ENCODE measurements around the gene RPS18. TPM values are rescaled to one million over a fixed set of nuclear protein-coding genes. Genes with fewer than 3 reads are reported as not detected.

Gene RPS18
- 12,112 and 13,423 TPM in 2 replicates for polyA plus RNA-seq (2012; rRNA removed)
- polyA plus RNA-seq (2012; cell fraction: cytosol; rRNA removed), result 12,756 and 13,510 TPM in 2 replicates
- polyA plus RNA-seq (2012; cell fraction: nucleus; rRNA removed), result 3,736 and 4,039 TPM in 2 replicates

GRCh38 chr6:33271468-33272274, at the start of gene RPS18, which contains the start of gene VPS52:
Gene RPS18, plus strand, starts transcription at chr6:33272075. Its CDS starts 45 bp downstream, at chr6:33272120.
Gene VPS52, minus strand, starts transcription at chr6:33271876. Its CDS starts 201 bp downstream, at chr6:33271675.
- ChIA-PET POLR2A (interaction anchor here (0.9 to 2.2 kb wide), 15 partner anchors 9 to 300 kb away, joined by 3 to 19 read pairs (median 4); partner anchors contain the start of genes CUTA, PFDN6, RGL2 and RING1), CTCF (interaction anchor here (1.0 to 3.5 kb wide), 7 partner anchors 8 to 284 kb away, joined by 3 to 18 read pairs (median 4); partner anchors contain the start of genes RGL2 and ZBTB22)
- peak; percentile 89 for DNase-seq
- peak within 1 kb of the TSS; percentile 86 for H2AFZ ChIP-seq (ENCODE audit: low read depth)
- peak within 1 kb of the TSS; percentile 76 to 91 for H3K4me3 ChIP-seq (ENCODE audit: low read depth in 2 of 2, low read length in 1 of 2)
- H3K36me3 ChIP-seq (replicated peaks in 1 of 2; ENCODE audit: control insufficient read depth in 1 of 2, insufficient read depth in 2 of 2, low read length in 1 of 2), result peaks cover 65 to 66% of the 10 kb centered on the region in 2 experiments
- peak within 1 kb of the TSS; percentile 94 for H3K4me2 ChIP-seq
- peak within 1 kb of the TSS; percentile 88 to 99 for H3K27ac ChIP-seq (ENCODE audit: low read depth in 2 of 2, low read length in 1 of 2)
- peaks cover 64% of the 10 kb centered on the region for H3K79me2 ChIP-seq (ENCODE audit: insufficient read depth)
- H3K4me1 ChIP-seq (ENCODE audit: control insufficient read depth in 1 of 2, insufficient read depth in 2 of 2, low read depth in 1 of 2, low read length in 1 of 2), result peaks cover 30 to 39% of the 10 kb centered on the region in 2 experiments; a peak in 3 of 4 replicates
- WGBS (ENCODE audit: low lambda C conversion rate), result under 1% methylated on average over 36 of the region's 48 CpGs
- H3F3A ChIP-seq (replicated peaks; ENCODE audit: insufficient read depth), result peaks cover 45% of the 10 kb centered on the region
- peaks cover 43% of the 10 kb centered on the region for H4K20me1 ChIP-seq (ENCODE audit: insufficient read depth)
- no peaks in the 10 kb centered on the region for H3K27me3 ChIP-seq (ENCODE audit: insufficient read depth)
- H3K9me2 ChIP-seq, result no peaks in the 10 kb centered on the region
- H3K9me3 ChIP-seq, result no peaks in the 10 kb centered on the region
- peak within 1 kb of the TSS; percentile 95 for H3K9ac ChIP-seq
- TF ChIP-seq FOSL2 (IDR thresholded peaks at IDR 0.05; ENCODE audit: borderline replicate concordance, low read depth) (no peak), ELF1 (IDR thresholded peaks at IDR 0.05) (peak; percentile 86; the same call in 1 of the 2 replicates), YY1 (IDR thresholded peaks at IDR 0.05; ENCODE audit: low read depth) (peak; percentile 97), CTCF (IDR thresholded peaks at IDR 0.05) (no peak), MAX (IDR thresholded peaks at IDR 0.05; ENCODE audit: low read depth) (peak; percentile 98), PBX3 (IDR thresholded peaks at IDR 0.05) (peak; percentile 83), IRF3 (IDR thresholded peaks at IDR 0.05; ENCODE audit: low read depth, low read length) (0 out of 2 replicates have a peak, but pooled peaks have one; percentile 0), NRF1 (IDR thresholded peaks at IDR 0.05; ENCODE audit: low read depth, low read length) (no peak), GABPA (IDR thresholded peaks at IDR 0.05; ENCODE audit: low read depth) (peak; percentile 99), MXI1 (IDR thresholded peaks at IDR 0.05; ENCODE audit: low read depth, low read length) (peak; percentile 93), SIN3A (IDR thresholded peaks at IDR 0.05; ENCODE audit: borderline replicate concordance, low read depth, low read length) (peak; percentile 90), ZBTB33 (IDR thresholded peaks at IDR 0.05; ENCODE audit: borderline replicate concordance, low read depth) (peak; percentile 15; the same call in 1 of the 2 replicates), RXRA (IDR thresholded peaks at IDR 0.05; ENCODE audit: borderline replicate concordance, low read depth) (no peak), POLR2AphosphoS5 (IDR thresholded peaks at IDR 0.05; ENCODE audit: low read depth, low read length) (peak; percentile 99), TAF1 (IDR thresholded peaks at IDR 0.05; ENCODE audit: borderline replicate concordance, low read depth, low read length) (peak; percentile 97), EP300 (IDR thresholded peaks at IDR 0.05; ENCODE audit: borderline replicate concordance in 1 of 2, low read depth in 1 of 2, low read length in 1 of 2) (no peak), REST (IDR thresholded peaks at IDR 0.05; ENCODE audit: low read depth, low read length) (peak; percentile 71; the same call in 1 of the 2 replicates), USF2 (IDR thresholded peaks at IDR 0.05; ENCODE audit: borderline replicate concordance, low read depth, low read length) (no peak), TCF12 (IDR thresholded peaks at IDR 0.05) (peak; percentile 46; the same call in 1 of the 2 replicates)
